GM23338 (cell line): ENCODE measurements around the gene BCOR. TPM values are rescaled to one million over a fixed set of nuclear protein-coding genes. Genes with fewer than 3 reads are reported as not detected.

Experiments used
- ATAC-seq: fragments of 200-7000 bp; cut with Tn5 transposase; 3 replicates; pipeline ENCODE4 v1.9.1; 2020
- DNase-seq: peaks from one replicate; pipeline ENCODE4 v3.0.0-alpha.2; 2015; ENCODE audit warnings: low spot score
- H2AFZ ChIP-seq: fragments of 200-600 bp; sonication (generic); 2 replicates; pipeline ENCODE4 v1.8.0; 2016; ENCODE audit warnings: antibody characterized with exemption, mild to moderate bottlenecking, moderate library complexity
- H3F3A ChIP-seq: fragments of 200-600 bp; sonication (generic); replicated peaks from 2 replicates; pipeline ENCODE4 v1.8.0; 2017; ENCODE audit warnings: antibody characterized with exemption, mixed run types, low read depth
- H3K27ac ChIP-seq: fragments of 200-600 bp; sonication (generic); 2 replicates; pipeline ENCODE4 v1.6.1; 2016; ENCODE audit warnings: low read depth
- H3K27me3 ChIP-seq: fragments of 200-600 bp; sonication (generic); 2 replicates; pipeline ENCODE4 v1.8.0; 2016; ENCODE audit warnings: mild to moderate bottlenecking, mixed run types, moderate library complexity; ENCODE audit not compliant: insufficient read depth
- H3K36me3 ChIP-seq: fragments of 200-600 bp; sonication (generic); 2 replicates; pipeline ENCODE4 v1.8.0; 2016; ENCODE audit warnings: mild to moderate bottlenecking; ENCODE audit not compliant: insufficient read depth
- H3K4me1 ChIP-seq: fragments of 200-600 bp; sonication (generic); 2 replicates; pipeline ENCODE4 v1.8.0; 2016; ENCODE audit warnings: mild to moderate bottlenecking, moderate library complexity; ENCODE audit not compliant: insufficient read depth
- H3K4me2 ChIP-seq: fragments of 200-600 bp; sonication (generic); 2 replicates; pipeline ENCODE4 v1.7.1; 2017; ENCODE audit warnings: mixed run types
- H3K4me3 ChIP-seq: fragments of 200-600 bp; sonication (generic); 2 replicates; pipeline ENCODE4 v1.6.1; 2016; ENCODE audit warnings: mixed run types
- H3K79me2 ChIP-seq: fragments of 200-600 bp; sonication (generic); replicated peaks from 2 replicates; pipeline ENCODE4 v1.8.0; 2017; ENCODE audit warnings: mild to moderate bottlenecking; ENCODE audit not compliant: insufficient read depth
- H3K9me2 ChIP-seq: fragments of 200-600 bp; sonication (generic); 2 replicates; pipeline ENCODE4 v1.8.0; 2017; ENCODE audit not compliant: insufficient read depth
- H4K20me1 ChIP-seq: fragments of 200-600 bp; sonication (generic); replicated peaks from 2 replicates; pipeline ENCODE4 v1.8.0; 2017; ENCODE audit warnings: mild to moderate bottlenecking; ENCODE audit not compliant: insufficient read depth
- H3K27ac Mint-ChIP-seq: 2 replicates; pipeline ENCODE4 v1.8.0; 2020; ENCODE audit warnings: inconsistent platforms, mild to moderate bottlenecking, moderate library complexity, mixed read lengths
- H3K27me3 Mint-ChIP-seq: 3 replicates; pipeline ENCODE4 v1.8.0; 2022; ENCODE audit warnings: low read depth, mild to moderate bottlenecking, moderate library complexity, mixed read lengths, inconsistent platforms; ENCODE audit not compliant: insufficient read depth, poor library complexity
- H3K36me3 Mint-ChIP-seq: 3 replicates; pipeline ENCODE4 v1.8.0; 2021; ENCODE audit warnings: low read depth, mild to moderate bottlenecking, inconsistent platforms, moderate library complexity, mixed read lengths
- H3K4me1 Mint-ChIP-seq: 3 replicates; pipeline ENCODE4 v1.8.0; 2020; ENCODE audit warnings: mild to moderate bottlenecking, inconsistent platforms, mixed read lengths
- H3K4me3 Mint-ChIP-seq: 3 replicates; pipeline ENCODE4 v1.8.0; 2021; ENCODE audit warnings: moderate library complexity, mild to moderate bottlenecking, inconsistent platforms, mixed read lengths
- H3K9me3 Mint-ChIP-seq: 3 replicates; pipeline ENCODE4 v1.8.0; 2020; ENCODE audit warnings: moderate library complexity, mild to moderate bottlenecking, inconsistent platforms, mixed read lengths
- EZH2 ChIP-seq: fragments of 200-600 bp; sonication (generic); IDR thresholded peaks from one replicate; pipeline ENCODE4 v1.8.0; 2017; ENCODE audit warnings: antibody characterized with exemption, mild to moderate bottlenecking, low read depth; ENCODE audit not compliant: unreplicated experiment
- JUNB ChIP-seq: IDR thresholded peaks from one replicate; pipeline ENCODE4 v1.6.1; 2016; ENCODE audit warnings: antibody characterized with exemption; ENCODE audit not compliant: unreplicated experiment
- ZNF114 ChIP-seq: fragments of 250-450 bp; sonication (Bioruptor Pico); IDR thresholded peaks from 2 replicates; pipeline ENCODE4 v1.5.0; 2020; ENCODE audit warnings: mild to moderate bottlenecking, moderate library complexity
- polyA plus RNA-seq: library from polyadenylated mRNA; unstranded; fragments of >200 nt; fragmentation: Nextera tagmentation; extraction: Ambion mirVana; gene quantifications from 2 replicates; pipeline ENCODE4 v1.2.1, GENCODE V29; 2016
- total RNA-seq: library from RNA; depleted of rRNA; stranded (reverse); fragments of >200 nt; shearing (Covaris generic); gene quantifications from 2 replicates; pipeline ENCODE4 v1.2.3, GENCODE V29; 2014
- TF ChIP-seq, protein P1 (sequence below): IDR thresholded peaks from 2 replicates; pipeline ENCODE4 v1.6.1; 2016; ENCODE audit warnings: antibody characterized with exemption
- TF ChIP-seq, protein P2 (sequence below): fragments of 250-450 bp; sonication (Bioruptor Pico); IDR thresholded peaks from 2 replicates; pipeline ENCODE4 v1.5.0; 2020; ENCODE audit warnings: mild to moderate bottlenecking, moderate library complexity

Gene BCOR
- total and polyA plus RNA-seq, 2 experiments from 2014 or later, result 25.5 to 60.8 TPM

DNA sequence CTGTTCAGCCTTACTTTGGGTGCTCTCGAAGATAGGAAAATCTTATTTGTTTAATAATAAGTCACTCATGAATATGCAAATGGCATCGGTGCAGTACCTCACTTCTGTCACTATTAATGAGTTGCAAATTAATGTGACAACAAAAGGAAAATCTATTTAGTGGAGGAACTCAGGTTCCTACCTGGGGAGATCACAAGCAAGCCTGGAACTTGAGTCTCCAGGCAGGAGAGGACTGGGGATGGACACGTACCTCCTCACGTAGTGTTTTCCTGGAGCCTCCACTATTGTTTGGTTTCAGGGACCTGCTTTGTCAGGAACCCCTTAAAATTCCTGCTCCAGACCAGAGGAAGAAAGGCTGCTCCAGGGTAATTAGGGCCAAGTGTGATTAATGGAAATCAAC, 82.1 kb downstream of the BCOR start:
- no peak overlapping the region for H3K27ac Mint-ChIP-seq

More for the DNA sequence above, 82.1 kb downstream of the BCOR start:
- Histone ChIP-seq H3K36me3 (no peaks in the 10 kb centered on the region), H3K4me2 (peak overlapping the region; percentile 79), H3K9me2 (no peaks in the 10 kb centered on the region), H3K4me3 (peak overlapping the region; percentile 54), H3K27me3 (peaks cover 58% of the 10 kb centered on the region), H3F3A (no peaks in the 10 kb centered on the region; the same call in 1 of the 2 replicates), H3K27ac (no peak overlapping the region), H3K4me1 (0 out of 2 replicates have a peak, but pooled peaks cover 6% of the 10 kb centered on the region), H3K79me2 (no peaks in the 10 kb centered on the region), H2AFZ (no peak overlapping the region), H4K20me1 (no peaks in the 10 kb centered on the region)
- DNase-seq (peak; percentile 4), ATAC-seq (no peak)
- peaks cover 30% of the 10 kb centered on the region for H3K27me3 Mint-ChIP-seq
- H3K4me3 Mint-ChIP-seq, result peak overlapping the region; percentile 71
- peaks cover 15% of the 10 kb centered on the region for H3K4me1 Mint-ChIP-seq
- H3K36me3 Mint-ChIP-seq, result no peaks in the 10 kb centered on the region
- TF ChIP-seq EZH2, result no peak
- TF ChIP-seq, protein P1, sequence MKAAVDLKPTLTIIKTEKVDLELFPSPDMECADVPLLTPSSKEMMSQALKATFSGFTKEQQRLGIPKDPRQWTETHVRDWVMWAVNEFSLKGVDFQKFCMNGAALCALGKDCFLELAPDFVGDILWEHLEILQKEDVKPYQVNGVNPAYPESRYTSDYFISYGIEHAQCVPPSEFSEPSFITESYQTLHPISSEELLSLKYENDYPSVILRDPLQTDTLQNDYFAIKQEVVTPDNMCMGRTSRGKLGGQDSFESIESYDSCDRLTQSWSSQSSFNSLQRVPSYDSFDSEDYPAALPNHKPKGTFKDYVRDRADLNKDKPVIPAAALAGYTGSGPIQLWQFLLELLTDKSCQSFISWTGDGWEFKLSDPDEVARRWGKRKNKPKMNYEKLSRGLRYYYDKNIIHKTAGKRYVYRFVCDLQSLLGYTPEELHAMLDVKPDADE, result no peak
- TF ChIP-seq ZNF114, result no peak
- TF ChIP-seq, protein P2, sequence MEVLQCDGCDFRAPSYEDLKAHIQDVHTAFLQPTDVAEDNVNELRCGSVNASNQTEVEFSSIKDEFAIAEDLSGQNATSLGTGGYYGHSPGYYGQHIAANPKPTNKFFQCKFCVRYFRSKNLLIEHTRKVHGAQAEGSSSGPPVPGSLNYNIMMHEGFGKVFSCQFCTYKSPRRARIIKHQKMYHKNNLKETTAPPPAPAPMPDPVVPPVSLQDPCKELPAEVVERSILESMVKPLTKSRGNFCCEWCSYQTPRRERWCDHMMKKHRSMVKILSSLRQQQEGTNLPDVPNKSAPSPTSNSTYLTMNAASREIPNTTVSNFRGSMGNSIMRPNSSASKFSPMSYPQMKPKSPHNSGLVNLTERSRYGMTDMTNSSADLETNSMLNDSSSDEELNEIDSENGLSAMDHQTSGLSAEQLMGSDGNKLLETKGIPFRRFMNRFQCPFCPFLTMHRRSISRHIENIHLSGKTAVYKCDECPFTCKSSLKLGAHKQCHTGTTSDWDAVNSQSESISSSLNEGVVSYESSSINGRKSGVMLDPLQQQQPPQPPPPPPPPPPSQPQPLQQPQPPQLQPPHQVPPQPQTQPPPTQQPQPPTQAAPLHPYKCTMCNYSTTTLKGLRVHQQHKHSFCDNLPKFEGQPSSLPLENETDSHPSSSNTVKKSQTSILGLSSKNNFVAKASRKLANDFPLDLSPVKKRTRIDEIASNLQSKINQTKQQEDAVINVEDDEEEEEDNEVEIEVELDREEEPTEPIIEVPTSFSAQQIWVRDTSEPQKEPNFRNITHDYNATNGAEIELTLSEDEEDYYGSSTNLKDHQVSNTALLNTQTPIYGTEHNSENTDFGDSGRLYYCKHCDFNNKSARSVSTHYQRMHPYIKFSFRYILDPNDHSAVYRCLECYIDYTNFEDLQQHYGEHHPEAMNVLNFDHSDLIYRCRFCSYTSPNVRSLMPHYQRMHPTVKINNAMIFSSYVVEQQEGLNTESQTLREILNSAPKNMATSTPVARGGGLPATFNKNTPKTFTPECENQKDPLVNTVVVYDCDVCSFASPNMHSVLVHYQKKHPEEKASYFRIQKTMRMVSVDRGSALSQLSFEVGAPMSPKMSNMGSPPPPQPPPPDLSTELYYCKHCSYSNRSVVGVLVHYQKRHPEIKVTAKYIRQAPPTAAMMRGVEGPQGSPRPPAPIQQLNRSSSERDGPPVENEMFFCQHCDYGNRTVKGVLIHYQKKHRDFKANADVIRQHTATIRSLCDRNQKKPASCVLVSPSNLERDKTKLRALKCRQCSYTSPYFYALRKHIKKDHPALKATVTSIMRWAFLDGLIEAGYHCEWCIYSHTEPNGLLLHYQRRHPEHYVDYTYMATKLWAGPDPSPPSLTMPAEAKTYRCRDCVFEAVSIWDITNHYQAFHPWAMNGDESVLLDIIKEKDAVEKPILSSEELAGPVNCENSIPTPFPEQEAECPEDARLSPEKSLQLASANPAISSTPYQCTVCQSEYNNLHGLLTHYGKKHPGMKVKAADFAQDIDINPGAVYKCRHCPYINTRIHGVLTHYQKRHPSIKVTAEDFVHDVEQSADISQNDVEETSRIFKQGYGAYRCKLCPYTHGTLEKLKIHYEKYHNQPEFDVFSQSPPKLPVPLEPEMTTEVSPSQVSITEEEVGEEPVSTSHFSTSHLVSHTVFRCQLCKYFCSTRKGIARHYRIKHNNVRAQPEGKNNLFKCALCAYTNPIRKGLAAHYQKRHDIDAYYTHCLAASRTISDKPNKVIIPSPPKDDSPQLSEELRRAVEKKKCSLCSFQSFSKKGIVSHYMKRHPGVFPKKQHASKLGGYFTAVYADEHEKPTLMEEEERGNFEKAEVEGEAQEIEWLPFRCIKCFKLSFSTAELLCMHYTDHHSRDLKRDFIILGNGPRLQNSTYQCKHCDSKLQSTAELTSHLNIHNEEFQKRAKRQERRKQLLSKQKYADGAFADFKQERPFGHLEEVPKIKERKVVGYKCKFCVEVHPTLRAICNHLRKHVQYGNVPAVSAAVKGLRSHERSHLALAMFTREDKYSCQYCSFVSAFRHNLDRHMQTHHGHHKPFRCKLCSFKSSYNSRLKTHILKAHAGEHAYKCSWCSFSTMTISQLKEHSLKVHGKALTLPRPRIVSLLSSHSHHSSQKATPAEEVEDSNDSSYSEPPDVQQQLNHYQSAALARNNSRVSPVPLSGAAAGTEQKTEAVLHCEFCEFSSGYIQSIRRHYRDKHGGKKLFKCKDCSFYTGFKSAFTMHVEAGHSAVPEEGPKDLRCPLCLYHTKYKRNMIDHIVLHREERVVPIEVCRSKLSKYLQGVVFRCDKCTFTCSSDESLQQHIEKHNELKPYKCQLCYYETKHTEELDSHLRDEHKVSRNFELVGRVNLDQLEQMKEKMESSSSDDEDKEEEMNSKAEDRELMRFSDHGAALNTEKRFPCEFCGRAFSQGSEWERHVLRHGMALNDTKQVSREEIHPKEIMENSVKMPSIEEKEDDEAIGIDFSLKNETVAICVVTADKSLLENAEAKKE (CRISPR knock-in tag), result no peak
- TF ChIP-seq JUNB, result no peak
- H3K9me3 Mint-ChIP-seq, result no peaks in the 10 kb centered on the region
